H9 (cell line): ENCODE measurements around the gene TMEM9. TPM values are rescaled to one million over a fixed set of nuclear protein-coding genes. Genes with fewer than 3 reads are reported as not detected.

ENCODE experiments used
- DNase-seq: peaks from one replicate; pipeline ENCODE4 v3.0.0-alpha.2; 2017
- H2AFZ ChIP-seq: one replicate; pipeline ENCODE4 v1.6.1; 2013; ENCODE audit warnings: mild to moderate bottlenecking, low read length, control low read depth, moderate library complexity
- H2AK5ac ChIP-seq: 2 replicates; pipeline ENCODE4 v1.6.1; 2013; ENCODE audit warnings: low read length, control low read depth, mixed read lengths; ENCODE audit not compliant: insufficient read length
- H2BK120ac ChIP-seq: one replicate; pipeline ENCODE4 v1.6.1; 2013; ENCODE audit warnings: low read depth, mild to moderate bottlenecking, low read length, control low read depth, inconsistent platforms; ENCODE audit not compliant: poor library complexity, severe bottlenecking
- H2BK12ac ChIP-seq: 2 replicates; pipeline ENCODE4 v1.6.1; 2013; ENCODE audit warnings: low read length, control low read depth, mixed read lengths, low read depth; ENCODE audit not compliant: insufficient read length
- H2BK15ac ChIP-seq: 2 replicates; pipeline ENCODE4 v1.6.1; 2013; ENCODE audit warnings: low read depth, low read length, control low read depth
- H2BK20ac ChIP-seq: one replicate; pipeline ENCODE4 v1.6.1; 2013; ENCODE audit warnings: low read depth, mild to moderate bottlenecking, low read length, control low read depth, inconsistent platforms; ENCODE audit not compliant: poor library complexity, severe bottlenecking
- H2BK5ac ChIP-seq: 2 replicates; pipeline ENCODE4 v1.6.1; 2013; ENCODE audit warnings: low read length, control low read depth, mixed read lengths; ENCODE audit not compliant: insufficient read length
- H3K14ac ChIP-seq: 2 replicates; pipeline ENCODE4 v1.6.1; 2013; ENCODE audit warnings: low read length, control low read depth; ENCODE audit not compliant: insufficient read depth
- H3K18ac ChIP-seq: 2 replicates; pipeline ENCODE4 v1.6.1; 2013; ENCODE audit warnings: low read depth, mild to moderate bottlenecking, mixed read lengths, low read length, control low read depth; ENCODE audit not compliant: insufficient read length
- H3K23ac ChIP-seq: 2 replicates; pipeline ENCODE4 v1.6.1; 2013; ENCODE audit warnings: low read length, control low read depth, mixed read lengths, low read depth; ENCODE audit not compliant: insufficient read length
- H3K23me2 ChIP-seq: 2 replicates; pipeline ENCODE4 v1.6.1; 2013; ENCODE audit warnings: low read depth, mild to moderate bottlenecking, mixed read lengths, low read length, control low read depth; ENCODE audit not compliant: insufficient read length, poor library complexity, severe bottlenecking
- H3K27ac ChIP-seq: 2 replicates; pipeline ENCODE4 v1.5.1; 2013; ENCODE audit warnings: low read length, control low read depth, mixed read lengths, low read depth; ENCODE audit not compliant: insufficient read length
- H3K27me3 ChIP-seq: 2 replicates; pipeline ENCODE4 v1.6.1; 2013; ENCODE audit warnings: low read length, control low read depth, inconsistent platforms; ENCODE audit not compliant: insufficient read depth
- H3K4ac ChIP-seq: 2 replicates; pipeline ENCODE4 v1.6.1; 2013; ENCODE audit warnings: low read depth, mild to moderate bottlenecking, control low read depth, inconsistent platforms, low read length, moderate library complexity
- H3K4me1 ChIP-seq: 2 replicates; pipeline ENCODE4 v1.6.1; 2013; ENCODE audit warnings: low read length, control low read depth, inconsistent platforms; ENCODE audit not compliant: insufficient read depth
- H3K4me2 ChIP-seq: 2 replicates; pipeline ENCODE4 v1.6.1; 2013; ENCODE audit warnings: low read length, control low read depth, mixed read lengths; ENCODE audit not compliant: insufficient read length, insufficient read depth
- H3K56ac ChIP-seq: 2 replicates; pipeline ENCODE4 v1.6.1; 2013; ENCODE audit warnings: low read depth, mild to moderate bottlenecking, mixed read lengths, low read length, control low read depth; ENCODE audit not compliant: insufficient read length
- H3K79me1 ChIP-seq: 2 replicates; pipeline ENCODE4 v1.6.1; 2013; ENCODE audit warnings: low read depth, mild to moderate bottlenecking, moderate library complexity, low read length, control low read depth, inconsistent platforms; ENCODE audit not compliant: insufficient read depth, poor library complexity, severe bottlenecking
- H3K79me2 ChIP-seq: 2 replicates; pipeline ENCODE4 v1.6.1; 2013; ENCODE audit warnings: low read length, control low read depth, inconsistent platforms; ENCODE audit not compliant: insufficient read depth
- H3K9ac ChIP-seq: 2 replicates; pipeline ENCODE4 v1.6.1; 2013; ENCODE audit warnings: low read length, control low read depth, mixed read lengths; ENCODE audit not compliant: insufficient read length; ENCODE audit errors: extremely low read depth
- H3K9me3 ChIP-seq: one replicate; pipeline ENCODE4 v1.6.1; 2013; ENCODE audit warnings: low read depth, low read length, inconsistent platforms; ENCODE audit not compliant: control insufficient read depth
- H3T11ph ChIP-seq: one replicate; pipeline ENCODE4 v1.6.1; 2013; ENCODE audit warnings: mild to moderate bottlenecking, low read length, control low read depth, inconsistent platforms
- H4K20me1 ChIP-seq: one replicate; pipeline ENCODE4 v1.6.1; 2013; ENCODE audit not compliant: control insufficient read depth, insufficient read length, insufficient read depth
- H4K5ac ChIP-seq: 2 replicates; pipeline ENCODE4 v1.6.1; 2013; ENCODE audit warnings: low read depth, mild to moderate bottlenecking, mixed read lengths, low read length, control low read depth; ENCODE audit not compliant: insufficient read length
- H4K8ac ChIP-seq: replicated peaks from 2 replicates; pipeline ENCODE4 v1.6.1; 2013; ENCODE audit warnings: low read length, control low read depth, mixed read lengths, low read depth; ENCODE audit not compliant: insufficient read length
- H4K91ac ChIP-seq: 2 replicates; pipeline ENCODE4 v1.6.1; 2013; ENCODE audit warnings: low read depth, mild to moderate bottlenecking, moderate library complexity, mixed read lengths, low read length, control low read depth; ENCODE audit not compliant: insufficient read length
- H3K27ac Mint-ChIP-seq, 3 experiments: 2 replicates in 2 of 3; 3 replicates in 1 of 3; pipeline ENCODE4 v1.8.0; 2020 to 2021; ENCODE audit warnings: mixed read lengths in 3 of 3, mild to moderate bottlenecking in 1 of 3, moderate library complexity in 1 of 3
- H3K27me3 Mint-ChIP-seq: 2 replicates; pipeline ENCODE4 v1.8.0; 2021; ENCODE audit warnings: low read depth, mild to moderate bottlenecking, moderate library complexity, mixed read lengths
- H3K36me3 Mint-ChIP-seq, 3 experiments: 2 replicates in 2 of 3; 3 replicates in 1 of 3; pipeline ENCODE4 v1.8.0; 2020 to 2021; ENCODE audit warnings: low read depth in 3 of 3, mixed read lengths in 3 of 3; ENCODE audit not compliant: insufficient read depth in 1 of 3
- H3K4me1 Mint-ChIP-seq, 2 experiments: 2 replicates each; pipeline ENCODE4 v1.8.0; 2020; ENCODE audit warnings: mixed read lengths in 2 of 2
- H3K4me3 Mint-ChIP-seq, 2 experiments: 2 replicates in 1 of 2; 3 replicates in 1 of 2; pipeline ENCODE4 v1.8.0; 2020 to 2021; ENCODE audit warnings: mild to moderate bottlenecking in 2 of 2, mixed read lengths in 2 of 2, moderate library complexity in 1 of 2
- H3K9me3 Mint-ChIP-seq, 2 experiments: 2 replicates in 1 of 2; 3 replicates in 1 of 2; pipeline ENCODE4 v1.8.0; 2020; ENCODE audit warnings: mild to moderate bottlenecking in 2 of 2, mixed read lengths in 2 of 2, moderate library complexity in 1 of 2
- CTCF ChIP-seq: fragments of 200-600 bp; sonication (generic); conservative IDR thresholded peaks from 3 replicates; pipeline ENCODE4 v1.8.0; 2021; ENCODE audit warnings: antibody characterized with exemption, mild to moderate bottlenecking
- WGBS: extraction: QIAGEN DNeasy Blood & Tissue Kit; methylation state at CpG from one replicate; pipeline ENCODE4 v1.1.7; 2013; ENCODE audit warnings: missing lambda C conversion rate, low lambda C conversion rate, mixed read lengths; ENCODE audit not compliant: insufficient read length; ENCODE audit errors: extremely low coverage; 5-methylcytosine and 5-hydroxymethylcytosine counted together
- total RNA-seq: library from RNA; stranded (reverse); gene quantifications from 2 replicates; pipeline ENCODE4 v1.2.1, GENCODE V29; 2021

Gene TMEM9
- total RNA-seq, 1 experiment from 2014 or later: 93.4 TPM

- H2BK15ac ChIP-seq: no peak overlapping the region
- H2AK5ac ChIP-seq: no peak overlapping the region
- 0 out of 4 replicates have a peak, but pooled peaks cover 0 to 2% of the 10 kb centered on the region in 2 experiments for H3K4me1 Mint-ChIP-seq
- H3K18ac ChIP-seq: no peak overlapping the region
- H3K27me3 Mint-ChIP-seq: peaks cover 3% of the 10 kb centered on the region
- H3T11ph ChIP-seq: no peak overlapping the region
- no peaks in the 10 kb centered on the region for H3K36me3 Mint-ChIP-seq
- no peak overlapping the region for H3K56ac ChIP-seq
- H3K23me2 ChIP-seq: no peaks in the 10 kb centered on the region
- no peak overlapping the region for H4K8ac ChIP-seq
- no peaks in the 10 kb centered on the region for H3K79me1 ChIP-seq
- no CpG with 5 or more reads among the region's 3 CpGs for WGBS
- H2BK20ac ChIP-seq: no peak overlapping the region
- no peak overlapping the region for H2BK12ac ChIP-seq
- no peak overlapping the region for H3K23ac ChIP-seq
- H2BK120ac ChIP-seq: no peak overlapping the region
- no peak overlapping the region for H2BK5ac ChIP-seq
- H3K27ac Mint-ChIP-seq: no peak overlapping the region
- no peak overlapping the region for H3K4me2 ChIP-seq
- no peaks in the 10 kb centered on the region for H3K9me3 ChIP-seq
- H3K27ac ChIP-seq: no peak overlapping the region
- H4K91ac ChIP-seq: no peak overlapping the region
- no peak overlapping the region for H2AFZ ChIP-seq
- H3K4me1 ChIP-seq: no peaks in the 10 kb centered on the region
- H3K9ac ChIP-seq: no peak overlapping the region
- H3K4ac ChIP-seq: no peak overlapping the region
- no peaks in the 10 kb centered on the region for H3K27me3 ChIP-seq
- H3K4me3 Mint-ChIP-seq: no peak overlapping the region
- H3K9me3 Mint-ChIP-seq: no peaks in the 10 kb centered on the region
- no peak for DNase-seq
- no peak overlapping the region for H3K14ac ChIP-seq
- no peaks in the 10 kb centered on the region for H4K20me1 ChIP-seq
- H4K5ac ChIP-seq: no peak overlapping the region
- no peak for TF ChIP-seq CTCF
- H3K79me2 ChIP-seq: no peaks in the 10 kb centered on the region
These were observed 44.3 kb upstream of the TMEM9 start for GRCh38 chr1:201198598-201198997.
